ENCODE results near the gene CADM1.

GRCh38 chr11:115493905-115494304 lies 10.3 kb downstream of the CADM1 start:
- TF ChIP-seq CTCF (IDR thresholded peaks at IDR 0.05; ENCODE audit: borderline replicate concordance, extremely low read depth, low read length, poor library complexity, severe bottlenecking) (no peak), EZH2 (IDR thresholded peaks at IDR 0.05; ENCODE audit: borderline replicate concordance, low read depth, low read length, severe bottlenecking) (no peak)

All from DND-41 (cell line).